Suprapubic skin (tissue), 4 donors: ENCODE measurements around the gene SYT3.

Source experiments
- CTCF ChIP-seq, 2 donors: fragments of 200-600 bp in 1 of 2; fragments of 450-650 bp in 1 of 2; sonication (generic) in 1 of 2; IDR thresholded peaks; one replicate each; pipeline ENCODE4 v1.5.1; 2016 to 2019; ENCODE audit warnings: antibody characterized with exemption in 2 of 2, mild to moderate bottlenecking in 1 of 2, moderate library complexity in 1 of 2
- POLR2A ChIP-seq, 2 donors: fragments of 450-650 bp; IDR thresholded peaks; one replicate each; pipeline ENCODE4 v1.6.1; 2017; ENCODE audit warnings: antibody characterized with exemption in 2 of 2, mild to moderate bottlenecking in 2 of 2, moderate library complexity in 2 of 2
- POLR2AphosphoS5 ChIP-seq, 3 donors: sonication (generic); formaldehyde crosslinking; IDR thresholded peaks; one replicate each; pipeline ENCODE4 v1.6.1; 2017; ENCODE audit warnings: antibody characterized with exemption in 3 of 3

DNA sequence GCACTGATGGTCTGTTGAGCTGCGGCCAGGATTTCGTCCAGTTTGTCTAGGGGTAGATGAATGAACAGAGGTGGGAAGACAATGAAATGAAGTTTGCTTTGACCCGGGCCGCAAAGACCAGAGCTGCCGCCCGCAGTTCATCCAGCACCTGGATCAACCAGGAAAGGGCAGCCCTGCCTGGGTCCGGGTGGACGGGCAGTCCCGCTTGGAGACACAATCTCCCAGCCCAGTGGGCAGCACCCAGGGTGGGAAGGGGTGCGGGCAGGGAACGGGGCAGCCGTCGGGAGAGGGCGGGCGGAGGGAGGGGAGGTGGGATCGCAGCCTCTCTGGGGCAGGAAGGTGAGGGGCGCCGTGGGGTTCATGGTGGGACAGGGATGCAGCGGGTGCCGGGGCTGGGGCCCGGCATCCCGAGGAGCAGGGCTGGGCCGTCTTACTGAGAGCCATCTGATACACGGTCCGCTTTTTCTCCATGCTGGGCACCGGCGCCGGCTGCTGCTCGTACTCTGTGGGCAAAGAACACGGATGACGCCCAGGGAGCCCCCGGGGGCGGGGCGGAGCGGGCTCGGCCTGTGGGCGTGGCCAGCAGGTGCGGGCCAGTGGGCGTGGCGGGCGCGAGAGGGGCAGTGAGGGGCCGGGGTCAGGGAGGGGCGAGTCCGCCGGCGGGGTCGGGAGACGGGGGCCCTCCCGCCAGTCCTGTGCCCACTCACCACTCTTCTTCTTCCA lies 46.8 kb upstream of the SYT3 start:
- no peak for TF ChIP-seq CTCF (IDR thresholded peaks at IDR 0.05)
- no peak for TF ChIP-seq POLR2A (IDR thresholded peaks at IDR 0.05)
- TF ChIP-seq POLR2AphosphoS5 (IDR thresholded peaks at IDR 0.05): no peak
